Gastrocnemius medialis (tissue), 4 donors: Measurements from ENCODE around the gene HGS. TPM values are rescaled to one million over a fixed set of nuclear protein-coding genes. Genes with fewer than 3 reads are reported as not detected.

Experiments used
- ATAC-seq, 2 donors: fragments of 150-250 bp; one replicate each; pipeline ENCODE4 v1.9.1; 2016
- DNase-seq, 2 donors: peaks; one replicate each; pipeline ENCODE4 v3.0.0-alpha.2; 2019
- H3K27ac ChIP-seq, 4 donors: fragments of 200-600 bp; sonication (generic); 1 replicate in 1 of 4; 2 replicates in 3 of 4; pipeline ENCODE4 v1.5.1; 2016 to 2018; ENCODE audit warnings: mild to moderate bottlenecking in 2 of 4, moderate library complexity in 1 of 4
- H3K27me3 ChIP-seq, 3 donors: fragments of 200-600 bp; sonication (generic) in 2 of 3; 1 replicate in 1 of 3; 2 replicates in 2 of 3; pipeline versions ENCODE4 v1.5.1 to v1.6.0; 2016 to 2019; ENCODE audit warnings: mild to moderate bottlenecking in 1 of 3, moderate library complexity in 1 of 3
- H3K36me3 ChIP-seq, 2 donors: fragments of 200-600 bp; sonication (generic) in 1 of 2; one replicate each; pipeline ENCODE4 v1.5.1; 2017 to 2018
- H3K4me1 ChIP-seq, 2 donors: fragments of 200-600 bp; sonication (generic) in 1 of 2; one replicate each; pipeline ENCODE4 v1.5.1; 2016 to 2017; ENCODE audit warnings: mild to moderate bottlenecking in 2 of 2
- H3K4me3 ChIP-seq, 4 donors: fragments of 200-600 bp; sonication (generic) in 3 of 4; 1 replicate in 1 of 4; 2 replicates in 3 of 4; pipeline ENCODE4 v1.5.1; 2016 to 2019; ENCODE audit warnings: mild to moderate bottlenecking in 2 of 4
- H3K9me3 ChIP-seq, 3 donors: fragments of 200-600 bp; sonication (generic) in 2 of 3; 1 replicate in 1 of 3; 2 replicates in 2 of 3; pipeline ENCODE4 v1.5.1; 2016 to 2019
- POLR2A ChIP-seq, 2 donors: fragments of 450-650 bp; IDR thresholded peaks; one replicate each; pipeline ENCODE4 v1.6.1; 2017; ENCODE audit warnings: antibody characterized with exemption in 2 of 2, mild to moderate bottlenecking in 2 of 2, moderate library complexity in 2 of 2
- in situ Hi-C, 4 donors: fragments of 200-750 bp; cut with MboI; loops; one replicate each; pipeline versions ENCODE4 v1.15.0 to v1.8.0; 2017; ENCODE audit warnings: low sequenced_read_pairs in 4 of 4
- intact Hi-C: fragments of 100-400 bp; cut with DNase I; formaldehyde crosslinking; loops from one replicate; pipeline ENCODE4 v1.15.1; 2023; ENCODE audit warnings: low total_unique reads
- total RNA-seq, 4 donors: library from RNA; depleted of rRNA; stranded (reverse); fragments of >200 nt; gene quantifications; one replicate each; pipeline versions ENCODE4 v1.1.0 to v1.2.3, GENCODE V29; 2016
- TF ChIP-seq, protein P1 (sequence below), 5 experiments: fragments of 450-650 bp in 3 of 5; fragments of 200-600 bp in 2 of 5; sonication (generic) in 2 of 5; IDR thresholded peaks in 4 of 5; conservative IDR thresholded peaks in 1 of 5; 1 replicate in 4 of 5; 2 replicates in 1 of 5; pipeline ENCODE4 v1.5.1; 2016 to 2019; ENCODE audit warnings: antibody characterized with exemption in 5 of 5, mild to moderate bottlenecking in 3 of 5, moderate library complexity in 3 of 5

The HGS gene
- total RNA-seq, 4 donors from 2014 or later = 62.1 to 150 (median 113) TPM

DNA sequence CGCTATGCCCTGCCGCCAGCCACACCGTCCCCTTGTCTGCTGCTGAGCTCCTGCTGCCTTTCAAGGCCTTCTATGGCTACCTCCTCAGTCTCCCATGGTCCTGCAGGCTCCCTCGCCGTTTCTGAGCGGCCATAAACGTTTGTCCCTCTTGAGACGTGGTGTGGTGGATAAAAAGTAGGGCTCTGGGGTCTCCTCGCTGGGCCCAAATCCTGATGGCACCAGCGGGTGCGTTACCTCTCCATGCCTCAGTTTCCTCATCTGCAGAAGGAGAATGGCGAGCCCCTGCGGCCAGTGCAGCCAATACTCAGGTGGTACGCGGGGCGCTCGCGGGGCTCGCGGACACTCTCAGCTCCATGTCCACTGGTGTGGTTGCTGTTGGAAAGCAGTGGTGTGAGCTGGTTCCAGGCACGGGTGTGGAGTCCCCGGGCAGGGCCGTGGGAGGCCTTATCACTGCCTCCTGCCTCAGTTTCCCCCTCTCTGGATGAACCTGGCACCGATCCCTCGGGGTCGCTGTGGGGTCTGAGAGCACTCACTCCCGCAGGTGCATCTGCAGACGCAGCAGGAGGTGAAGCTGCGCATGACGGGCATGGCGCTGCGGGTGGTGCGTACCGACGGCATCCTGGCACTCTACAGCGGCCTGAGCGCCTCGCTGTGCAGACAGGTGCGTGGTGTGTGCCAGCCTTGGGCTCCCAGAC lies 30.7 kb downstream of the HGS start:
- H3K4me3 ChIP-seq = no peak overlapping the region
- no peak for TF ChIP-seq POLR2A (IDR thresholded peaks at IDR 0.05)
- TF ChIP-seq, protein P1, sequence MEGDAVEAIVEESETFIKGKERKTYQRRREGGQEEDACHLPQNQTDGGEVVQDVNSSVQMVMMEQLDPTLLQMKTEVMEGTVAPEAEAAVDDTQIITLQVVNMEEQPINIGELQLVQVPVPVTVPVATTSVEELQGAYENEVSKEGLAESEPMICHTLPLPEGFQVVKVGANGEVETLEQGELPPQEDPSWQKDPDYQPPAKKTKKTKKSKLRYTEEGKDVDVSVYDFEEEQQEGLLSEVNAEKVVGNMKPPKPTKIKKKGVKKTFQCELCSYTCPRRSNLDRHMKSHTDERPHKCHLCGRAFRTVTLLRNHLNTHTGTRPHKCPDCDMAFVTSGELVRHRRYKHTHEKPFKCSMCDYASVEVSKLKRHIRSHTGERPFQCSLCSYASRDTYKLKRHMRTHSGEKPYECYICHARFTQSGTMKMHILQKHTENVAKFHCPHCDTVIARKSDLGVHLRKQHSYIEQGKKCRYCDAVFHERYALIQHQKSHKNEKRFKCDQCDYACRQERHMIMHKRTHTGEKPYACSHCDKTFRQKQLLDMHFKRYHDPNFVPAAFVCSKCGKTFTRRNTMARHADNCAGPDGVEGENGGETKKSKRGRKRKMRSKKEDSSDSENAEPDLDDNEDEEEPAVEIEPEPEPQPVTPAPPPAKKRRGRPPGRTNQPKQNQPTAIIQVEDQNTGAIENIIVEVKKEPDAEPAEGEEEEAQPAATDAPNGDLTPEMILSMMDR (IDR thresholded peaks at IDR 0.05 in 4 of 5, conservative IDR thresholded peaks at IDR 0.05 in 1 of 5) = no peak
- ATAC-seq (no peak), DNase-seq (no peak)
- in situ Hi-C loops = no loop called here
- no peaks in the 10 kb centered on the region for H3K36me3 ChIP-seq
- intact Hi-C loops = loop anchor here (5.0 kb wide), 1 partner anchor 37 kb away; no protein-coding TSS in a partner anchor
- no peaks in the 10 kb centered on the region for H3K27me3 ChIP-seq
- peaks cover 23 to 31% of the 10 kb centered on the region in 2 donors for H3K4me1 ChIP-seq
- H3K9me3 ChIP-seq = no peaks in the 10 kb centered on the region
- no peak overlapping the region for H3K27ac ChIP-seq

DNA sequence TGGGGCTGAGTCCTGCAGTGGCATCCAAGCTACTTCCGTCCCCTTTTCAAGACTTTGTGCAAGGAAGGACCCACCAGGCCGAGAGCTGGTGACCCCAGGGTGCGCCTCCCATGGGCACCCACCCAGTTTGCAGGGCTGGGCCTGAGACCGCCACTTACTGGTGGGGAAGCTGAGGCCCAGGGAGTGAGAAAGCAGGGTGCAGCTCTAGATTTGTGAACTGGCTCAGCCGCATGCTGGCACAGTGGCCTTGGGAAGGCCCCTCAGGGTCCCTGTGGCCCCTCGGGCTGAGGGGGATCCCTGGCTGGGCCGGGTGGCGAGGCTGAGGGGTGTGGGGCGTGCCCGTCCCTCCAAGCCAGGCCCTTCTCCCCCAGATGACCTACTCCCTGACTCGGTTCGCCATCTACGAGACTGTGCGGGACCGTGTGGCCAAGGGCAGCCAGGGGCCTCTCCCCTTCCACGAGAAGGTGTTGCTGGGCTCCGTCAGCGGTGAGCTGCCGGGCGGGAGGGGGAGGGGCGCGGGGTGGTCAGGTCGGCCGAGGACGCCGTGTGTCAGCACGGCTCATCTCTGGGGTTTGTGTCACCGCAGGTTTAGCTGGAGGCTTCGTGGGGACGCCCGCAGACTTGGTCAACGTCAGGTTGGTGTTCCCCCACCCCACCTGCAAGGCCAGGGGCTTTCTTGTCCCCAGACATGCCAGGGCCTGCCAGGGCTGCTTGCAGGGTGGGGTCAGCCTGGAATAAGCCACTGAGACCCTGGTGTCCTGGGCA lies 31.5 kb downstream of the HGS start:
- Histone ChIP-seq H3K36me3 (no peaks in the 10 kb centered on the region), H3K27ac (no peak overlapping the region), H3K9me3 (no peaks in the 10 kb centered on the region), H3K4me3 (no peak overlapping the region), H3K4me1 (peaks cover 21 to 26% of the 10 kb centered on the region in 2 donors), H3K27me3 (no peaks in the 10 kb centered on the region)
- intact Hi-C loops = no loop called here
- TF ChIP-seq, protein P1 (IDR thresholded peaks at IDR 0.05 in 4 of 5, conservative IDR thresholded peaks at IDR 0.05 in 1 of 5) = no peak
- no peak for TF ChIP-seq POLR2A (IDR thresholded peaks at IDR 0.05)
- DNase-seq (no peak), ATAC-seq (no peak)
- in situ Hi-C loops = no loop called here

DNA sequence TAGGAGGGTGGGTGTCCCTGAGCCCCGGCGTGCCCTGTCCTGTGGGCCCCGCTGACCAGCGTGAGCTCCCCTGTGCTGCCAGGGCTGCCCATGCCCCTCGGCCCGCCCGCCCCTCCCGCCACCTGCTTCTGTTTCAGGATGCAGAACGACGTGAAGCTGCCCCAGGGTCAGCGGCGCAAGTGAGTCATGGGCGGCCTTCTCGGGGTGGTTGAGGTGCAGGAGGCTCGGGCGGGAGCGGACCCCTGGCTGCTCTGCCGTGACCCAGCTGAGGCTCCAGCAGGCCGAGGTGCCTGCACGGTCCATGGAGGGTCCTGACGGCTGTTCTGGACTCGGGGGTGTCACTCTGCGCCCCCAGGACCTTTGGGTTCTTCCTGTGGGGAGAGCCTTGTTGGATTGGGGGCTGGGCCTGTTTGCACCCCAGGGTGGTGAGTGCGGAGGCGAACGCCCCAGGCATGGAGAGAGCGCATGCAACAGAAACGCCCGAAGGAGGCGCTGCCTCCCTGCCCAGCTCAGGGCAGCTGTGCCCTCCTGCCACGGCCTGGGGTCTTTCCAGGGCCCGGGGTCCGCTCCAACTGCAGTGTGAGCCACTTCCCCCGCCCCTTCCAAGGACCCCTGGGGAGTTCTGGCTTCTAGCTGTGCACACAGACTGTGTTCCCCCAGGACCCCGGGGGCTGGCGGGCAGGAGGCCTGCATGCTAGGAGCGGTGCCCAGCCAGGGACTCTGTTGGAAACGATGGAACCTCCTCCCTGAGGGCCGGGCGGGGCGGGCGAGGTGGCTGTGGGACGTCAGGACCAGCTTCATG lies 32.3 kb downstream of the HGS start:
- DNase-seq = no peak
- Histone ChIP-seq H3K9me3 (no peaks in the 10 kb centered on the region), H3K27me3 (no peaks in the 10 kb centered on the region), H3K4me1 (peaks cover 13 to 18% of the 10 kb centered on the region in 2 donors), H3K4me3 (no peak overlapping the region), H3K36me3 (no peaks in the 10 kb centered on the region), H3K27ac (no peak overlapping the region)
- in situ Hi-C loops (no loop called here), intact Hi-C loops (no loop called here)
- ATAC-seq = no peak
- TF ChIP-seq POLR2A (IDR thresholded peaks at IDR 0.05) = no peak
- TF ChIP-seq, protein P1 (IDR thresholded peaks at IDR 0.05 in 4 of 5, conservative IDR thresholded peaks at IDR 0.05 in 1 of 5) = no peak

DNA sequence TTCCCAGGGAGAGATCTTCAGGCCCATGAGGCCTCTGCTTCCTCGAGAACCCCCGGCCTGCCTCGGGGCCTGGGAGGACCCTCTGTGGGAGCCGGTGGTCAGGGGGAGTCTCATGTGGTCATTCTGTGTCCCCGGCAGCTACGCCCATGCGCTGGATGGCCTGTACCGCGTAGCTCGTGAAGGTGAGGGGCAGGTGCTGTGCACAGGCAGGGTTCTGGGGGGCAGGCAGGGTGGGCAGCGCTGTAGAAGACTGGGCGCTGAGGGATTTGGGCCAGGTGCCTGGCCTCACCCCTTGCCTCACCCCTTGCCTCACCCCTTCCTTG lies 32.8 kb downstream of the HGS start:
- Histone ChIP-seq H3K36me3 (no peaks in the 10 kb centered on the region), H3K27me3 (no peaks in the 10 kb centered on the region), H3K27ac (no peak overlapping the region), H3K4me1 (peaks cover 8 to 14% of the 10 kb centered on the region in 2 donors), H3K9me3 (no peaks in the 10 kb centered on the region), H3K4me3 (no peak overlapping the region)
- ATAC-seq = no peak
- in situ Hi-C loops (no loop called here), intact Hi-C loops (no loop called here)
- TF ChIP-seq, protein P1 (IDR thresholded peaks at IDR 0.05 in 4 of 5, conservative IDR thresholded peaks at IDR 0.05 in 1 of 5) = no peak
- no peak for TF ChIP-seq POLR2A (IDR thresholded peaks at IDR 0.05)
- DNase-seq = no peak
